HEK293T (cell line): Measurements from ENCODE around the gene UHRF1.

Experiments used
- FOXA1 ChIP-seq: fragments of 450-650 bp; IDR thresholded peaks from 2 replicates; pipeline ENCODE4 v1.6.1; 2016; ENCODE audit warnings: mild to moderate bottlenecking
- FOXK2 ChIP-seq: fragments of 450-650 bp; IDR thresholded peaks from 2 replicates; pipeline ENCODE4 v1.6.1; 2016; ENCODE audit warnings: mild to moderate bottlenecking
- FOXM1 ChIP-seq: fragments of 450-650 bp; IDR thresholded peaks from 2 replicates; pipeline ENCODE4 v1.6.1; 2017; ENCODE audit warnings: mild to moderate bottlenecking, borderline replicate concordance
- PKNOX1 ChIP-seq: fragments of 450-650 bp; IDR thresholded peaks from 2 replicates; pipeline ENCODE4 v1.6.1; 2016
- SUZ12 ChIP-seq: fragments of 450-650 bp; IDR thresholded peaks from 2 replicates; pipeline ENCODE4 v1.6.1; 2016; ENCODE audit warnings: mild to moderate bottlenecking
- ZNF384 ChIP-seq: fragments of 450-650 bp; IDR thresholded peaks from 2 replicates; pipeline ENCODE4 v1.6.1; 2016

- TF ChIP-seq FOXK2: no peak
- no peak for TF ChIP-seq PKNOX1
- TF ChIP-seq FOXM1: no peak
- TF ChIP-seq SUZ12: no peak
- no peak for TF ChIP-seq FOXA1
- TF ChIP-seq ZNF384: no peak
Measured at GRCh38 chr19:4996701-4997100, 87.4 kb downstream of the UHRF1 start.
